HG03097 (cell line): ENCODE data around the gene SLC22A5.

ENCODE experiments used
- ATAC-seq: cut with Tn5 transposase; IDR thresholded peaks from one replicate; pipeline ENCODE4 v1.9.1; 2021; ENCODE audit not compliant: unreplicated experiment, low FRiP score

Gene SLC22A5

GRCh38 chr5:132364319-132364718 is 5.2 kb upstream of the SLC22A5 start:
- ATAC-seq, result no peak

GRCh38 chr5:132365213-132365612 is 4.3 kb upstream of the SLC22A5 start:
- no peak for ATAC-seq

DNA sequence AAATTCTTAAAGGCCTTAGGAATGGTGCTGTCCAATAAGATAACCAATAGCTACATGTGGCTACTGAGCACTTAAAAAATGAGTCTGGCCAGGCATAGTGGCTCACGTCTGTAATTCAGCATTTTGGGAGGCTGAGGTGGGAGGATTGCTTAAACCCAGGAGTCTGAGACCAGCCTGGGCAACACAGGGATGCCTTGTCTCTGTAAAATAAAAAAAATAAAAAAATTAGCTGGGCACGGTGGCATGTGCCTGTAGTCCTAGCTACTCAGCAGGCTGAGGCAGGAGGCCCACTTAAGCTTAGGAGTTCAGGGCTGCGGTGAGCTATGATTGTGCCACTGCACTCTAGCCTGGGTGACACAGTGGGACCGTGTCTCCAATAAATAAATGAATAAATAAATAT is 1.3 kb upstream of the SLC22A5 start:
- ATAC-seq, result no peak

DNA sequence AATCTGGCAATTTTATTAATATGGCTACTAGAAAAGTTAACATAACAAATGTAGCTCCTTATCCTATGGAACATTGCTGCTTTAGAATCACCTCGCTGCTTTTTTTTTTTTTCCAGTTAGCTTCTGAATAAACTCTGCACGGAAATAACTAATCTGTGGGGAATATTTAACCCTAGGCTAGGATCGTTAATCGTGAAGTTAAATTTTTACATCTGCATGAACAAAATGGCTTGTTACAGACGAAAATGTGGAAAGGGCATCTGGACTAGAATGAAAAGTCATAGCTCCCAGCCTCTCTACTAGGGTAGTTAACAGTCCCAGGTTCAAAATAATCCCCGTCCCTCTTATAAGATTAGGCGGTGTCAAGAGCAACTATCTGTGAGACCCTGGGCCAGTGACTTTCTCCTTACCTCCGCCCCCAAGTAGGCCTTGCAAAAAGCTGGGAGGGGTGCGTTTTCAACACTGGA is 470 bp upstream of the SLC22A5 start:
- ATAC-seq, result no peak

GRCh38 chr5:132370181-132370970 is 866 bp downstream of the SLC22A5 start:
- ATAC-seq, result no peak

DNA sequence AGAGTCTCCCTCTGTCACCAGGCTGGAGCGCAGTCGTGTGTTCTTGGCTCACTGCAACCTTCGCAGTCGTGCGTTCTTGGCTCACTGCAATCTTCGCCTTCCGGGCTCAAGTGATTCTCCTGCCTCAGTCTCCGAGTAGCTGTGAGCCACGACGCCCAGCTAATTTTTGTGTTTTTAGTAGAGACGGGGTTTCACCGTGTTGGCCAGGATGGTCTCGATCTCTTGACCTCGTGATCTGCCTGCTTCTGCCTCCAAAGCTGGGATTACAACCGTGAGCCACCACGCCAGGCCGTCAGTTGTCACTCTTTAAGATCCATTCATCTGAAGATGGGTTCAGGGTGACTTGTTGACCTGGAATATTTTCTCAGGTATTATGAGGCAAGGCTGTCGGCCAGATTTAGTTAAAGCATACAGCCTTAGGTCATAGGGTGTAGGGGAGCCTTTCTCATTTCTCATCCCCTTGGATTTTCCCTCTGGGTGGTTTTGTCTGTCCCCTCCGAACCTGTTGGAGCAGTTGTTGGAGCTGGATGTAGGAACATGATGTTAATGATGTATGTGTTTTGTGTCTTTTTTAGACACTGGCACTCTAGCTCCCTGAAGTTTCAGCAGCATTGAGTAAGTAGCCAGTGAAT is 1.6 kb downstream of the SLC22A5 start:
- ATAC-seq, result no peak

DNA sequence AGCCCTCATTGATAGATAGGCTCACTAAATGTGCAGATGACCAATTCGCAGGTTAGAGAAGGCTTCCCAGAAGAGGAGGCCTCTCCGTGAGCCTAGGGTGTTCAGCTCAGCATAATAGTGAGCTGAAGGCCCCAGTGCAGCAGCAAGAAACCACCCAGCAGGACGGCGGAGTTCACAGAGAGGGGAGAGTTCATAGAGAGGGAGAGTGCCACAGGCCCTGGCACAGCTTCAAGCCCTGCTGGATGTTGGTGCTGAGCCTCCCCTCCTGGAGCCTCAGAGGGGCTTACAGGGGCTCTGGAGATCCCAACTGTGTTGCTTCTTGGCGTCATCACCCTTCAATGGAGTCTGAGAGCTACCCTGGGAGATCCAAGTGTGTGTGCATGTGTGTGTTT is 2.1 kb downstream of the SLC22A5 start:
- ATAC-seq, result no peak

- ATAC-seq, result no peak
These were observed 2.6 kb downstream of the SLC22A5 start for GRCh38 chr5:132372127-132372526.

- no peak for ATAC-seq
These were observed 3.0 kb downstream of the SLC22A5 start for GRCh38 chr5:132372542-132372941.

DNA sequence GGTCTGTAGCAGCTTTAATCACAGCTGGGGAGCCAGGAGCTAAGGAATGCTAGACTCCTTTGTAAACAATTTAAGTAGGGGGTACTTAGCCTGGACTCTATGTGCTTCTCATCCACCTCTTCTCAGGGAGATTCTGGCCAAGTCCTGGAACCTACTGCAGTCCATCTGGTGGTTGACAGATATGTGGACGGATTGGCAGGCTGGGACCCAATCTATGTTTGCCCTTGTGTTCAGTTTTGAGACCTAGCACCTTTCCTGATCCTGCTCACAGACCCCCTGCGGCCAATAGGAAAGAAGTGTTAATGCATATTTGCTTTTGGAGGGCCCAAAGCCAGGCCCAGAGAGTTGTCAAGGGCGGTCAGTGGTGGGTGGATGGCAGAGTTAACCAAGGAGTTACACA is 6.4 kb downstream of the SLC22A5 start:
- no peak for ATAC-seq

DNA sequence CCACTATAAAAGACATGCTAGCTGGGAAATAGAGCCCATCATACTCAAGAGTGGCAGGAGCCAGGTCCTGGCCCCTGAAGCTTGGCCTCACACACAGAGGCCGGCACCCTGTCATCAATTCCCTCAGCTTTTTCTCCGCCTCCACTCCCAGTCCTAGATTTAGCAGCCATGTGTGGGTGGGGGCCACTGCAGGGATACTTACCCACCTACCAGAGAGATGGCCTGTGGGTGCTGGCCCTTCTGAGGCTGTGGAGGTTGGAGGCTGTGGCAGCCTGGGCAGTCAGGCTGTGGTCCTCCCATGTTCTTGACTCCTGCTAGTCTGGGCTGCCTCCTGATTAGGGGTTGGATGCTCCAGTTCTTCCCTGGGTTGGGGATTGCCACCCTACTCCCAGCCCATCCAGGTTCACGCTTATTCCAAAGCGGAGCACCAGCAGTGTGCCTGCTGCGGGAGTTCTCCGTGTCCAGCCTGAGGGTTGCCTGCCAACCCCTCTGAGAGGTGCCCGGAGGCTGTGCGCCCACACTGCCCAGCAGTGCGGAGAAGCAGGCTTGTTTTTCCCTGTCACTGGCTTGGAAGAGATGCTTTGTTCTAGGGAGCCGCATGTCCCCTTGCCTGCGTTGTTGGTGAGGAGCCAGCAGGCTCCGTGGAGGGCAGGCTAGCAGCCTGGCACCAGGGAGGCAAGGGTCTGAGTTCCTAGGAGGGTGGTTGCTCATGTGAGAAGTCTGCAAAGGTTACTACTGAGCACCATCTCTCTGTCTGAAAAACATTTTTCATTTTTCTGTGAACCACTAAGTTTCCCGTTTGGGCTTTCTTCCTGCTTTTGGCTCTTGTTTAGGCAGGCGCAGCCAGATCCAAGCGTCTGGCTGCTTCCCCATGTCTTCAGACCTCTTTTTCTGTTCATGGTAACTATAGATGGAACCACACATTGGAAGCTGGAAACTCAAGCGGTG is 7.5 kb downstream of the SLC22A5 start:
- ATAC-seq, result no peak

DNA sequence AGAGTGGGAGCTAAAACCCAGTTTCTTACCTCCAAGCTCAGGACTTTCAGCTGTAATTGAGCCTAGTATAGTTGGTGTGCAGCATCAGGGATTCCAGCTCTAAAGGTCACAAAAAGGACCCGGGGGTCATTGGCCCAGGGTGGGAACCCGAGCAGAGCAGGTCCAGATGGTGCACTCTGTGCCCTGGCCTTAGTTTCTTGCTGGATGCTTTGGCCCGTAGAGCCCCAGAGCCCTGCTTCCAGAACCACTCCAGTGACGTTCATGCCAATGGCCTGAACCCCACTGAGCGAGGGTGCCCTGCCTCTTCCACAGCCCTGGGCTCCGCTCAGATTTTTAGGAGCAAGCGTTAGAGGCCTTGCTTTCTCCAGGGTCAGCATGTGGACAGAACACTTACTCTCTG is 8.2 kb downstream of the SLC22A5 start:
- no peak for ATAC-seq

DNA sequence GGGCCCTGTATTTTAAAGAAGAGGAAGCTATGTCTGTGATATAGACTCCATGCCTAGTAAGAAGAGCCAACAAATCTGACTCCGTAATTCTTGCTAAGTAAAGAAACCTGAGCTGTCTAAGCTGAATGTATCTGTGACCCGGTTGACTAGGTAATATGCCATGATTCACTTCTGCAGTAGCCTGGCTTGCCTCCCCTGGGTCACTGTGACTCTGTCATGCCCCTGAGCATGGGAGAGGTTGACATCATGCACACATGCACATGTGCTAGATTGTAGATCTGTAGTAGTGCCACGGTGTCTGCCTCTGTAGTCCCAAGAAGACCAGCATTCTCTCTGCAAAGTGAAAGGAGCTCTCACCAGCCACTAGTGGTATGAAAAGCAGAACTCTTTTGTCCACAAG is 9.1 kb downstream of the SLC22A5 start:
- ATAC-seq, result no peak

GRCh38 chr5:132380047-132380446 is 10.5 kb downstream of the SLC22A5 start:
- no peak for ATAC-seq

DNA sequence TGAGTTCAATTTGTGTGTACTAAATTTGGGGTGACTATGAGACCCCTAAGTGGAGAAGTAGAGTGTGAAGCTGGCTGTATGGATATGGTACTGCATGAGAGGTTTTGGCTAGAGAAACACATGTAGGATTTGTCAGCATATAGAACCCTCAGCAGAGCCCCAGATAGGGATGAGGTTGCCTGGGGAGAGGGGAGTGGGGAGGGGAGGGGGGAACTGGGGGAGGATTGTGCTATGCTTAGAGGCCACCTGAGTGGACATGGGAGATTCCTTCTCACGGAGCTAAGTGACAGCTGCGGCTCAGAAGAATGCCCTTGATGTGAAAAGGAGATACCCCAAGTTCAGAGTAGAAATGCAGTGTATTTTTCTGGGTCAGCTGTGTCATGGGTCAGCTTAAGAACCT is 11.2 kb downstream of the SLC22A5 start:
- ATAC-seq, result no peak

GRCh38 chr5:132381614-132382013 is 12.1 kb downstream of the SLC22A5 start:
- ATAC-seq, result no peak

DNA sequence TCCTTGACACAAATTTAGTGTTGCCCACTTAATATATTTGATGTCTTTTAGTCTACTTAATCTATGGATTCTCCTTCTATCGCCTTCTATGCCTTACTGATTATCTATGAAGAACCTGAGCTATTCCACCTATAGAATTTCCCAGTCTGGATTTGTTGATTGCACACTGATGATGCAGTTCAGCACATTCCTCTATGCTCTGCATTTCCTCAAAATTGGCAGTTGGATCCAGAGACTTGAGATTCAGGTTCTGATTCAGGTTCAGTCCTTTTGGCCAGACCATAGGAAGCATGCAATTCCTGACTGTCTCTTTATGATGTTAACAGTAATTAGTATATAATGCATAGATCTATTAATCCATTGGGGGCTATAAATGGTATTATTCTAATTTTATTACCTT is 13.8 kb downstream of the SLC22A5 start:
- no peak for ATAC-seq

DNA sequence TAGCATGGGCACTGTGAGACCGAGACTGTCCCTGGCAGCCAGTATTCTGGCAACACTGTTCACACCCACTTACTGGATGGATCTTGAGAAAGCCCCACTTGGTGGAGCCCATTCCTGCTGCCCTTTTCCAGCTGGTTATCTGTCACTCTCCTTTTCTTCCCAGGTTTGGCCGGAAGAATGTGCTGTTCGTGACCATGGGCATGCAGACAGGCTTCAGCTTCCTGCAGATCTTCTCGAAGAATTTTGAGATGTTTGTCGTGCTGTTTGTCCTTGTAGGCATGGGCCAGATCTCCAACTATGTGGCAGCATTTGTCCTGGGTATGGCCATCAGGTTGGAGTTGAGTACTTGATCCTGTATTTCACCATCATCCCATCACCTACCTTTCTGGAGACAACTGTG is 14.5 kb downstream of the SLC22A5 start:
- no peak for ATAC-seq

GRCh38 chr5:132384506-132385050 is 15.1 kb downstream of the SLC22A5 start:
- no peak for ATAC-seq

GRCh38 chr5:132385326-132386105 is 16.0 kb downstream of the SLC22A5 start:
- no peak for ATAC-seq
